PC-3 (cell line): ENCODE results near the gene ZFHX3.

ENCODE experiments used
- CTCF ChIP-seq: fragments of 300-600 bp; sonication (generic); conservative IDR thresholded peaks from 2 replicates; pipeline ENCODE4 v1.5.1; 2017; ENCODE audit warnings: antibody characterized with exemption, low read depth, mild to moderate bottlenecking, low read length
- EZH2phosphoT487 ChIP-seq: fragments of 300-600 bp; sonication (generic); IDR thresholded peaks from 2 replicates; pipeline ENCODE4 v1.6.1; 2018; ENCODE audit warnings: mild to moderate bottlenecking, antibody characterized with exemption, low read length, borderline replicate concordance

GRCh38 chr16:72834499-72834898, 213.4 kb downstream of the ZFHX3 start:
- TF ChIP-seq EZH2phosphoT487: no peak
- TF ChIP-seq CTCF: no peak
